WTC11 (cell line): ENCODE measurements around the gene MTX1.

Experiments used
- CREB1 ChIP-seq: sonication (generic); formaldehyde crosslinking; IDR thresholded peaks from 2 replicates; pipeline ENCODE4 v1.8.0; 2023; ENCODE audit warnings: mild to moderate bottlenecking, missing genetic modification reagents
- CTCF ChIP-seq: fragments of 200-600 bp; IDR thresholded peaks from 2 replicates; pipeline ENCODE4 v1.8.0; 2022; ENCODE audit warnings: antibody characterized with exemption
- ERG ChIP-seq: fragments of 250-450 bp; sonication (Bioruptor Pico); IDR thresholded peaks from 2 replicates; pipeline ENCODE4 v1.8.0; 2021; ENCODE audit warnings: mild to moderate bottlenecking
- FOXJ3 ChIP-seq: sonication (generic); formaldehyde crosslinking; IDR thresholded peaks from 2 replicates; pipeline ENCODE4 v1.9.0; 2021; ENCODE audit warnings: missing genetic modification reagents, mild to moderate bottlenecking, borderline replicate concordance
- HMGXB4 ChIP-seq: sonication (generic); formaldehyde crosslinking; IDR thresholded peaks from 2 replicates; pipeline ENCODE4 v1.8.1; 2023; ENCODE audit warnings: mild to moderate bottlenecking, moderate library complexity, missing genetic modification reagents
- JUN ChIP-seq: sonication (generic); formaldehyde crosslinking; IDR thresholded peaks from 2 replicates; pipeline ENCODE4 v1.8.0; 2023; ENCODE audit warnings: mild to moderate bottlenecking, missing genetic modification reagents
- MLX ChIP-seq: sonication (generic); formaldehyde crosslinking; IDR thresholded peaks from 2 replicates; pipeline ENCODE4 v1.8.1; 2023; ENCODE audit warnings: mild to moderate bottlenecking, missing genetic modification reagents, moderate library complexity
- NR3C1 ChIP-seq: sonication (generic); formaldehyde crosslinking; conservative IDR thresholded peaks from 2 replicates; pipeline ENCODE4 v1.8.1; 2023; ENCODE audit warnings: low read depth, mild to moderate bottlenecking, missing genetic modification reagents
- USF2 ChIP-seq: sonication (generic); formaldehyde crosslinking; IDR thresholded peaks from 2 replicates; pipeline ENCODE4 v1.8.1; 2023; ENCODE audit warnings: mild to moderate bottlenecking, missing genetic modification reagents, moderate library complexity
- ZNF396 ChIP-seq: fragments of 250-450 bp; sonication (Bioruptor Pico); IDR thresholded peaks from 2 replicates; pipeline ENCODE4 v1.8.0; 2021; ENCODE audit warnings: mild to moderate bottlenecking, moderate library complexity, borderline replicate concordance

GRCh38 chr1:155245163-155245524, 36.6 kb downstream of the MTX1 start:
- TF ChIP-seq ZNF396 (no peak), CTCF (no peak), CREB1 (CRISPR knock-in tag) (no peak), HMGXB4 (CRISPR knock-in tag) (no peak), NR3C1 (CRISPR knock-in tag) (no peak), ERG (CRISPR knock-in tag) (no peak), USF2 (no peak), MLX (CRISPR knock-in tag) (no peak), FOXJ3 (no peak), JUN (CRISPR knock-in tag) (no peak)
